Measurements from ENCODE around the gene TTC9.

TTC9 gene

GRCh38 chr14:70618314-70618713, 23.4 kb upstream of the TTC9 start:
- ATAC-seq = no peak
- TF ChIP-seq PATZ1 (CRISPR knock-in tag; IDR thresholded peaks at IDR 0.05; ENCODE audit: borderline replicate concordance) = no peak
- no peak for TF ChIP-seq CREB5 (CRISPR knock-in tag; IDR thresholded peaks at IDR 0.05; ENCODE audit: low read depth)
- TF ChIP-seq ZNF70 (CRISPR knock-in tag; IDR thresholded peaks at IDR 0.05) = no peak
- TF ChIP-seq CSRNP3 (CRISPR knock-in tag; IDR thresholded peaks at IDR 0.05) = no peak
- no peak for TF ChIP-seq ZFP30 (CRISPR knock-in tag; IDR thresholded peaks at IDR 0.05)
- TF ChIP-seq ISL1 (CRISPR knock-in tag; IDR thresholded peaks at IDR 0.05) = no peak
- no peak for TF ChIP-seq BACH2 (CRISPR knock-in tag; IDR thresholded peaks at IDR 0.05; ENCODE audit: borderline replicate concordance)
- no peak for TF ChIP-seq GLIS3 (CRISPR knock-in tag; IDR thresholded peaks at IDR 0.05)
- TF ChIP-seq RARB (CRISPR knock-in tag; IDR thresholded peaks at IDR 0.05) = no peak
- TF ChIP-seq ESRRG (CRISPR knock-in tag; IDR thresholded peaks at IDR 0.05) = no peak
- TF ChIP-seq ARNTL (CRISPR knock-in tag; IDR thresholded peaks at IDR 0.05; ENCODE audit: borderline replicate concordance, low read depth) = no peak
- TF ChIP-seq PPARA (CRISPR knock-in tag; IDR thresholded peaks at IDR 0.05; ENCODE audit: borderline replicate concordance) = no peak
- no peak for TF ChIP-seq SNAI2 (CRISPR knock-in tag; IDR thresholded peaks at IDR 0.05)
- TF ChIP-seq TSHZ2 (CRISPR knock-in tag; IDR thresholded peaks at IDR 0.05) = no peak
- no peak for TF ChIP-seq POU6F1 (CRISPR knock-in tag; IDR thresholded peaks at IDR 0.05; ENCODE audit: borderline replicate concordance, low read depth)
- no peak for TF ChIP-seq TCF4 (CRISPR knock-in tag; IDR thresholded peaks at IDR 0.05; ENCODE audit: borderline replicate concordance)
- TF ChIP-seq ZC3H10 (CRISPR knock-in tag; IDR thresholded peaks at IDR 0.05) = no peak

GRCh38 chr14:70619708-70620107, 22.0 kb upstream of the TTC9 start:
- TF ChIP-seq CSRNP3 (CRISPR knock-in tag; IDR thresholded peaks at IDR 0.05) (no peak), ZNF8 (CRISPR knock-in tag; IDR thresholded peaks at IDR 0.05) (no peak), ZFP30 (CRISPR knock-in tag; IDR thresholded peaks at IDR 0.05) (no peak), ZNF70 (CRISPR knock-in tag; IDR thresholded peaks at IDR 0.05) (no peak), OSR1 (CRISPR knock-in tag; IDR thresholded peaks at IDR 0.05) (no peak), TOX (CRISPR knock-in tag; IDR thresholded peaks at IDR 0.05; ENCODE audit: borderline replicate concordance) (no peak), ZFP3 (CRISPR knock-in tag; IDR thresholded peaks at IDR 0.05) (no peak), PATZ1 (CRISPR knock-in tag; IDR thresholded peaks at IDR 0.05; ENCODE audit: borderline replicate concordance) (no peak), TSHZ2 (CRISPR knock-in tag; IDR thresholded peaks at IDR 0.05) (no peak), ISL1 (CRISPR knock-in tag; IDR thresholded peaks at IDR 0.05) (no peak), TCF4 (CRISPR knock-in tag; IDR thresholded peaks at IDR 0.05; ENCODE audit: borderline replicate concordance) (no peak), PPARA (CRISPR knock-in tag; IDR thresholded peaks at IDR 0.05; ENCODE audit: borderline replicate concordance) (no peak), BACH2 (CRISPR knock-in tag; IDR thresholded peaks at IDR 0.05; ENCODE audit: borderline replicate concordance) (no peak)
- no peak for ATAC-seq
